Measurements from ENCODE around the gene RDM1. TPM values are rescaled to one million over a fixed set of nuclear protein-coding genes. Genes with fewer than 3 reads are reported as not detected.
"Not testable (repeated sequence)": the region's sequence is repeated elsewhere in the genome, so short reads cannot be mapped to it uniquely, and the experiment has no call there.

Gene RDM1
- total RNA-seq, 1 donor from 2014 or later, result not detected

DNA sequence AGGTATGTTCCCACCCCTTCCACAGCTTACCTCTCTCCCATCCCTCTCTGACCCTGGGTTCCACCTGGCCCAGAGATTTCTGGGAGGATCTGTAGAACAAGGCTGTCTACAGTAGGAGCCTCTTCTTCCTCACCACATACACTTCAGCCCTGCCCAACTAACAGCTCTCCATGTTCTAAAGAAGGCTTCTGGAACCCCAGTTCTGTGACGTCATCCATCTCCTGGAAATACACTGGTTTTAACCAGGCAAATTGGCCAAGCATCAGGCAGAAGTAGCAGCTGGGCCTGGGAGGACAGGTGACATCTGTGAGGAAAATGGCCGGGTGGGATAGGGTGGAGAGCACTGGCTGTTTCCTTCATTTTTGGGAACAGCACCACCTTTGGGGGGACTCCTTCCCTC, 13.0 kb upstream of the RDM1 start, which contains the start of gene LYZL6:
Gene LYZL6 (minus strand): TSS at position 177 of the 400 bp plus-strand sequence. CDS start 4,357 bp downstream, outside the sequence.
- no peaks in the 10 kb centered on the region for H3K27me3 ChIP-seq (ENCODE audit: low read depth)
- H3K27ac ChIP-seq, result no peak within 1 kb of the TSS
- no peak within 1 kb of the TSS for H3K4me3 ChIP-seq
- no peaks in the 10 kb centered on the region for H3K9me3 ChIP-seq
- H3K36me3 ChIP-seq, result no peaks in the 10 kb centered on the region
- DNase-seq (no peak), ATAC-seq (no peak)
- intact Hi-C loops (cut with DNase I), result no loop called here
- no peaks in the 10 kb centered on the region for H3K4me1 ChIP-seq
- no peak for TF ChIP-seq CTCF (IDR thresholded peaks at IDR 0.05)

- no peaks in the 10 kb centered on the region for H3K4me1 ChIP-seq
- H3K9me3 ChIP-seq, result no peaks in the 10 kb centered on the region
- no peak overlapping the region for H3K27ac ChIP-seq
- no peak for TF ChIP-seq CTCF (IDR thresholded peaks at IDR 0.05)
- H3K36me3 ChIP-seq, result no peaks in the 10 kb centered on the region
- H3K27me3 ChIP-seq (ENCODE audit: low read depth), result no peaks in the 10 kb centered on the region
- DNase-seq (no peak), ATAC-seq (no peak)
- intact Hi-C loops (cut with DNase I), result no loop called here
- no peak overlapping the region for H3K4me3 ChIP-seq
Measured at GRCh38 chr17:35942588-35943186, 12.1 kb upstream of the RDM1 start.

- ATAC-seq; intact Hi-C loops (cut with DNase I): not testable (repeated sequence)
Measured at GRCh38 chr17:35938492-35938891, 7.9 kb upstream of the RDM1 start.

GRCh38 chr17:35936063-35936462, 5.5 kb upstream of the RDM1 start:
- intact Hi-C loops (cut with DNase I), result no loop called here
- Histone ChIP-seq H3K4me1 (no peaks in the 10 kb centered on the region), H3K27ac (no peak overlapping the region), H3K9me3 (no peaks in the 10 kb centered on the region), H3K36me3 (no peaks in the 10 kb centered on the region), H3K4me3 (no peak overlapping the region), H3K27me3 (ENCODE audit: low read depth) (no peaks in the 10 kb centered on the region)
- DNase-seq (no peak), ATAC-seq (no peak)
- no peak for TF ChIP-seq CTCF (IDR thresholded peaks at IDR 0.05)

More at GRCh38 chr17:35938492-35938891, 7.9 kb upstream of the RDM1 start:
- not testable (repeated sequence) for DNase-seq; H3K36me3 ChIP-seq; H3K9me3 ChIP-seq; H3K4me3 ChIP-seq; H3K4me1 ChIP-seq; H3K27me3 ChIP-seq (ENCODE audit: low read depth); H3K27ac ChIP-seq

GRCh38 chr17:35934760-35935159, 4.2 kb upstream of the RDM1 start:
- Histone ChIP-seq H3K27ac (no peak overlapping the region), H3K9me3 (no peaks in the 10 kb centered on the region), H3K4me3 (no peak overlapping the region), H3K4me1 (peaks cover 13% of the 10 kb centered on the region), H3K36me3 (no peaks in the 10 kb centered on the region), H3K27me3 (ENCODE audit: low read depth) (no peaks in the 10 kb centered on the region)
- no peak for TF ChIP-seq CTCF (IDR thresholded peaks at IDR 0.05)
- no peak for DNase-seq
- intact Hi-C loops (cut with DNase I), result no loop called here
- no peak for ATAC-seq

- Histone ChIP-seq H3K4me1 (peaks cover 13% of the 10 kb centered on the region), H3K36me3 (no peaks in the 10 kb centered on the region), H3K27ac (no peak overlapping the region), H3K4me3 (no peak overlapping the region), H3K9me3 (no peaks in the 10 kb centered on the region), H3K27me3 (ENCODE audit: low read depth) (peaks cover 11% of the 10 kb centered on the region)
- DNase-seq (no peak), ATAC-seq (no peak)
- intact Hi-C loops (cut with DNase I), result no loop called here
- no peak for TF ChIP-seq CTCF (IDR thresholded peaks at IDR 0.05)
Measured at GRCh38 chr17:35932586-35932985, 2.0 kb upstream of the RDM1 start.

Data from lower lobe of right lung (tissue), 2 donors.